ENCODE data around the gene ARX.

Gene ARX

DNA sequence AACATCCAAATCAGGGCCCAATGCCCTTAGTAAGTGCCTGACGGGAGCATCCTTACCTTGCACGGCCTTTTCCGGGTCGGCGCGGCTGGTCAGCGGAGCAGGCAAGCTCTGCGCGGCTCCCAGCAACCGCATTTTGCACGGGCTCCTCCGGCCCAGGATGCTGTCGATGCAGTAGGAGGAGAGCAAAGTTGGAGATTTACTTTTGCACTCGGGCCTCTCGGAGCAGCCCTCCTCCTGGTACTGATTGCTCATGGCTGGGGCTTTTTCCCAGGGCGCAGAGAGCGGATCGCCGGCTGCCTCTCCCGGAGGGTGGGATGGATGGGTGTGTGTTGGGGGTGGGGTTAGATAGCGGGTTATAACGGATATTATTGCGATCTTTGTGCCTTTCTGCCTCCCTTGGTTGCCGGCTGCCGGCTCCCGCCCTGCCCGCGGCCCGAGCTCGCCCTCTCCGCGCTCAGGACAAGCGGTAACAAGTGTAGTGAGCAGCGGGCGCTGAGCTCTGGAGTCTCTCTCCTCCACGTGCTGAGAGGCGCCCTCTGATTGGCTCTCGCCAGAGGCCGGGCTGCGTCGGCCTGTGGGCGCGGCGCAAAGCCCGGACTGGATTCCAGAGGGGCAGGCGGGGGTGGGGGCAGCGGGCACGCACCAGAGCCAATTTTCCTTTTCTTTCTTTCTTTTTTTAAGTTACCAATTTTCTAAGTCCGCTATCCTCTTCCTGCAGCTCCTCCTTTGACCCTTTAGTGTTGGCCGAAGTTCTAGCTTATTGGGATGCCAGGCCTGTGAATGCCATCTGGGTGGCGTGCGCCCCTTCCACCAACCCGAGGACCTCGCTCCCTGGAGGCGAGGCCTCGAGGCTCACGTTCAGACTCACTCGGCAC is at the start of gene ARX:
Gene ARX, minus strand, starts transcription at position 480 of the 875 bp plus-strand sequence. Its CDS starts 228 bp downstream, at position 252.
- peak; percentile 45 for DNase-seq

GRCh38 chrX:25059273-25059672 is 43.5 kb upstream of the ARX start:
- no peak for DNase-seq

DNA sequence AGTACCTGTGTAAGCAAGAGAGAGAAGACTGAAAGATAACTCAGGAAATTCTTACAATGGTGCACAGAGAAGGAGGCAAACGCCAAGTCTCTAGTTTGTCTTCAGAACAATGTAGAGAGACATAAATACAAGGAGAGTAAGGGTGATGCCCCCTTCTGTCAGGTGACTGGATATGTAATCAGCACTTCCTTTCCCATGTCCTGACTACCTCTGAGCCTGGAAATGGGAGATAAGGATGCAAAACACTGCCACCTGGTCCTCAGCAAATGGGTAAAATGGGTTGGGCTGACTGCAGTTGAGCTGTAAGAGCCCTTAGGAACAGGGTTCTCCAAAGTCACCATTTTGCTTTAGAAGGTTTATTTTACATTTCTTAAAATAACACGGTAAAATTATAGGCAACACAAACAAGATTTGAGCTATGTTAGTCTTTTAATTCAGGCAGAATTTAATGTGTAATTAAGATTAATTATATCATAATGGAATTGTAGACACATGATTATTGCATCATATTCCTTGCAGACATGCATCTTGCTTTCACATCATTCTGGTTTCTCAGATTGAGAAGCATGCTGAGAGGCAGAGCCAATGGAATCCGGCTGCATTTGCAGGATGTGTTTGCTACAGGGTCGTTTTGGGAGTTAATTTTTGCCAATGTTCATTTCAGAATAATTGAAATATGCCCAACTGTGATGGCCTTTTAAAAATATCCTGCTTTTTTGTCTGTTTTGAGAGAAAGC is 37.2 kb upstream of the ARX start:
- DNase-seq = no peak

DNA sequence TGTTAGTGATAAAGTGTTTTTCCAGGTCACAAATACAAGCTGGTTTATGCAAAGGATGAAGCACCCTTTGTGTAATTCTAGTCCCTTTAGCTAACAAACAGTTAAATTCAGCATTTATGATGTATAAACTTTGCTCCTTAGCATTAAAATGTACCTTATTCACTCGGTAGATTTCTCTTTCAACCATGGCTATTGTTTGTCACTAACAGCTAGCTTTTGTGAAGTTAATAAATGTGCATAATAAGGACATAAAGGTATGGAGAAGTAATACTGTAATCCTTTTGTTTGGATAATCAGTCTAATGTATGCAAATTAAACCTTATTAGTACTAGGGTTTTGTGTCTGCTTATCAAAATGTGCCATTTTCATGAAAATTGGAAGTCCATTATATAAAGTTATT is 34.2 kb upstream of the ARX start:
- DNase-seq = no peak

GRCh38 chrX:25049357-25049756 is 33.6 kb upstream of the ARX start:
- DNase-seq = no peak

DNA sequence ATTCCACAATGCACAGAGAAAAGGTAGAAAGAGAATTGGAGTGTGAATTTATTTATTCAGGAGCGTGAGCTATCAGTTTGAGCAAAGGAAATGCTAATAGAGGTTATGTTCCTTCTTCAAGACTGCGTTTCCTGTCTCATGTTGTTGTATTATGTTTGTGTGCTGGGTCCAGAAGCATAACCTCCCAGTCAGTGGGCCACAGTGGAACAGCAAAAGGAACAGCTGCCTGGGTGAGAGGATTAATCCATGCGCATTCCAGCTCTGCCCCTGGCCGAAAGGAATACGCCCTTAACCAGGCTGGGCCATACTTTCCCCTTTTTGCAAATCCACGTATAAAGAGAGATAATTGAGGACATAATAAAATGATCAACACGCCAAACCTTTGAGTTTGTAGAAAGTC is 32.4 kb upstream of the ARX start:
- no peak for DNase-seq

GRCh38 chrX:25043192-25043591 is 27.4 kb upstream of the ARX start:
- DNase-seq = no peak

- DNase-seq = no peak
Observed at GRCh38 chrX:25039036-25039435, 23.3 kb upstream of the ARX start.

DNA sequence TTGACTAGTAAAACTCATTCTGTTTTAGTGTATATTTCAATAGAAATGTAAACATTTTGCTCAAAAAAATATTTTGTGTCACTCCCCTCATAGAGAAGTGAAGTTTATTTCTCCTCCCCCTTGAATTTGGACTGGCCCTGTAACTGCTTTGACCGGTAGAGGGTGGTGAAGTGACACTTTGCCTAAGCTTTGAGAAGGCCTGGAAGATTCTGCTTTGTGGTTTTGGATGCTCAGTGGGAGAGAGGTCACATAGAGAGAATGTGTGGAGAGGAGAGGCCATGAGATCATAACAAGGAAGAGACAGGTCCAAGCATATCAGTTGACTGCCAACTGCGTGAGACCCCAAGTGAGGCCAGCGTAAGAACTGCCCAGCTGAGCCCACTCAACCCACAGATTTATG is 19.1 kb upstream of the ARX start:
- DNase-seq = no peak

DNA sequence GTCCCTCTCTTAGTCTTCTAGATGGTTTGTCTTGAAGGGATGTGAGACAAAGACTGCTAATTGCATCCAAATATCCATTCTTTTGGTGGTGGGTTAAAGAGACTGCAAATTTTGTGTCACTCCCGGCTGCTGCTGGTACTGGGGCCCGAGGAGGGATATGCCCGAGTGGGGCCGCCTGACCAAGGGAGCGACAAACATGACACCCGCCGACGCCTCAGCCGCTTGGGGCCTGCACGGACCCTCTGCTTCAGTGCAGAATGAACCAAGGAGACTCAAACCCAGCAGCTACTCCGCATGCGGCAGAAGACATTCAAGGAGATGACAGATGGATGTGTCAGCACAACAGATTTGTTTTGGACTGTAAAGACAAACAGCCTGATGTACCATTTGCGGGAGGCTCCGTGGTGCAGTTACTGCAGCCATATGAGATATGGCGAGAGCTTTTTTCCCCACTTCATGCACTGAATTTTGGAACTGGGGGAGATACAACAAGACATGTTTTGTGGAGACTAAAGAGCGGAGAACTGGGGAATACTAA is 13.6 kb upstream of the ARX start:
- no peak for DNase-seq

- no peak for DNase-seq
Observed at GRCh38 chrX:25028726-25029125, 13.0 kb upstream of the ARX start.

DNA sequence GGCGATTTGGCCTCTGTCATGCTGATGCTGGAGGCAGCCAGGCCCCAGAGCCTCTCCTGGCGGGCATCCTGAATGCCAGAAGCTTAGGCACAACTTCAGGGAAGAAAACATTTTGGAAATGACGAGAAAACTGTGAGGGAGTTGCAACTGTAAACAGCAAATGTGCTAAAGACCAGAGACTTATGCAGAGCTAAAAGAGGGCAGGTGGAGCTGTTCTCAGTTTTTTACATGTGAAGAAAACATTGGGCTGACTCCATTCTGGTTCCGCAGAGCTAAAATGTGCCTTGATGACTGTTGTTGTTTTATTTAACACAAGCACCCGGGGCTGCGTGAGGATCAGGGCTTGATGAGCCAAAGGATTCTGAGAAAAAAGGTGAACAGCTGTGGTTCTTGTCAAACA is 10.8 kb upstream of the ARX start:
- no peak for DNase-seq

GRCh38 chrX:25025615-25026014 is 9.8 kb upstream of the ARX start:
- DNase-seq = no peak

DNA sequence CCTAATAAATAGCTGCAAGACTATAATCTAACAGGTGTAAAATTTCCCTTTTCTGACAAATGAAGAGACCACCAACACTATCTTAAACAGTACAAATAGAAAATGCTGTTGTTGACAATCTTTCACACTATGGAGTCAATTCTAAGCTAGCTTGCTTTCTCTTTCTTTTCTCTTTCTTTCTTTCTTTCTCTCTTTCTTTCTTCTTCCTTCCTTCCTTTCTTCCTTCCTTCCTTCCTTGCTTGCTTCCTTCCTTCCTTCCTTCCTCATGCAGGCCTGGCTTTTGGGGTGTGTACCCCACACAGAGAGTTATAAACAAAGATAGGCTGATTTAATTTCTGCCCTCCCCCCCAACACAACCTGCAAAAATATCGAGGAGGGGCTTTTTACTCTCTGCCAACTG is 8.1 kb upstream of the ARX start:
- no peak for DNase-seq

GRCh38 chrX:25022499-25023325 is 6.9 kb upstream of the ARX start:
- DNase-seq = no peak

GRCh38 chrX:25020905-25021449 is 5.2 kb upstream of the ARX start:
- peak; percentile 48 for DNase-seq

- no peak for DNase-seq
Observed at GRCh38 chrX:25020391-25020904, 4.7 kb upstream of the ARX start.

DNA sequence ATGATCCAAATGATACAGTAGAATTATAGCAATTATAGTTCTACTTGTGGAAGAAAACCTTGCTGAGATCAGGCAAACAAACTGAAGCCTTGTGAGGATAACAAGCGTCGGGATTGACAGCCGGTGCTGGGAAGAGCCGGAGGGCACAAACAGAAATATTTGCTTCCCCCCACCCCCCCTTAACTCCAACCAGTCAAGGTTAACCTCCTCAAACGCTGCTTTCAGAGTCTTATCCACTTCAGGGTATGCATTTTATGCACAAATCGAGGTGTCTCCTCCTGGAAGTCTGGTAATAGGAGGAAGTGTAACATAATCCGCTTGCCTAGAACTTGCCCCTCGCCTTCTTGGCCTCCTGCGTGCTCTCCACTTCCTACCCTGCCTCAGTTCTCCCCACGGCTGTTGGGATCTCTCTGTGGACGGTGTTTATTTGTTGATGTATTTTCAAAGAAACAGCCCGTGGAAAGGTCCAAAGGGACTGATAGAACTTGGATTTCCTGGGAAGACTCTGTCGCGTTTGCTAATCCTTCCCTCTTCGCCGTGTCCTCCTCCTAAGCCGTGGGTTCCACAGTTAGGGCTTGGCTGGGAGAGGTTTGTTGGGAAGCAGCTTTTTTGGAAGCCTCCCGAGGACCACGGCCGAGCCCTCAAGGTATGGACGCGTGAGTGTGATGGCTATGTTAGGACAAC is 4.1 kb upstream of the ARX start:
- no peak for DNase-seq

GRCh38 chrX:25018682-25019081 is 2.9 kb upstream of the ARX start:
- DNase-seq = no peak

DNA sequence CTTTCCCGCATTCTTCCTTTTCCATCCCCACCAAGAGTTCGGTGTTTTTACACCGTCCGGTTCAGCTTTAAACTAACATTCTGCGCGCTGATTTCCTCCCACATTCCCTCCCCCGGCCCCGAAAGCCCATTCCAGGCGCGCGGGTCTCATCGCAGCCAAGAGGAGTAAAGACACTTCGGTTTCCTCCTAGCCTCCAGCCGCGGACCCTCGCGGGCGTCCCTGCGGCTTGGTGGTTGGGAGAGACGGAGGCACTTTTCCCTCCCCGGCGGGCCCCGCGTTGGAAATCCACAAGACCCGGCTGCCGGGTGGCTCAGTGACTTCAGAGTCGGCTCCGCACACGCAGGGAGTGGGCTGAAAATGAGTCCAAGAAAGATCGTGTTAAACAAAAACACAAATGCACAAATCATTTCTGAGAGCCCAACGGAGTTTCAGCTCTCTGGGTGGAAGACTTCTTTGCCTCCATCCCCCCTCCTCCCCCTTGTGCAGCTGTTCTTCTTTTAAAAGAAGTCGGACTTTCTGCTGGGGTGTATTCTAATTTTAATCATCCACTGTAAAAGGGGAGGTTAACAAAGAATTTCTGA is 2.0 kb upstream of the ARX start:
- no peak for DNase-seq

DNA sequence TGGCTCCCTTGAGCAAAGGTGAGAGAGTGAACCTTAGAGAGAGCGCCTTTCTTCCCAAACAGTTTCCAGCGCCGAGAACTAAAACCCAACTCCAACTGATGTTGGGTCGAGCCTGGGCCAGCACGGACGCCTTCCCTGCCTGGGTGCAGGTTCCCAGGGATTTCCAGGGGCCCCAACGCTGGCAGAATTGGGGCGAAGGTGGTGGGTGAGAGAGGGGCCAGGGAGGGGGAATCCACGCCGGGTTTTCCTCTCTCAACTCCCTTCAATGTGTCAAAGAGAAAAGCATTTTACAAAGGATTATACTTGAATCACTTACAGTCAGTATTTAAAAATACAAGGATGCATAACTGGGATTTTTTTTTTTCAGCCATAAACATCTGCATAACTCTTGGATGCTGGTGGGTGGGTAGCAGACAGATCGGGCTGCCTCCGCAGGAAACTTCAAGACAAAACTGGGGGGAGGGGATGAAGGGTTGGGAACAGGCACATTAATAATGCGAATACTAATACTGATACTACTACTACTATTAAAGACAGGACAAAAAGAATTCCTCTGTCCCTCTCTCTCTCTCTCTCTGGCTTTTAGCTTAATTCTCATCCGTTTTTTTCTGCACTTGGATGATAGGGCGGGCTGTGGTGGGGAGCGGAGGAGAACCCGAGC is 1.3 kb upstream of the ARX start:
- DNase-seq = no peak

All from NCI-H1092 treated with DMSO at 0.1 percent for 48 hours (cell line).